Measurements from ENCODE around the gene RALGAPA1.

The RALGAPA1 gene

GRCh38 chr14:35576260-35576659, 232.8 kb downstream of the RALGAPA1 start:
- no peak overlapping the region for H3K4me3 ChIP-seq (ENCODE audit: low read length)

GRCh38 chr14:35573911-35574310, 235.2 kb downstream of the RALGAPA1 start:
- H3K4me3 ChIP-seq (ENCODE audit: low read length): no peak overlapping the region
- DNase-seq (ENCODE audit: low read depth): no peak
- no peak for TF ChIP-seq CTCF (conservative IDR thresholded peaks at IDR 0.05; ENCODE audit: low read depth, low read length)

More at GRCh38 chr14:35576260-35576659, 232.8 kb downstream of the RALGAPA1 start:
- no peak for TF ChIP-seq CTCF (conservative IDR thresholded peaks at IDR 0.05; ENCODE audit: low read depth, low read length)
- peak; percentile 35 for DNase-seq (ENCODE audit: low read depth)

- H3K4me3 ChIP-seq (ENCODE audit: low read length): no peak overlapping the region
- no peak for TF ChIP-seq CTCF (conservative IDR thresholded peaks at IDR 0.05; ENCODE audit: low read depth, low read length)
- DNase-seq (ENCODE audit: low read depth): no peak
These were observed 237.5 kb downstream of the RALGAPA1 start for GRCh38 chr14:35571598-35571997.

- no peak for DNase-seq (ENCODE audit: low read depth)
- H3K4me3 ChIP-seq (ENCODE audit: low read length): no peak overlapping the region
- TF ChIP-seq CTCF (conservative IDR thresholded peaks at IDR 0.05; ENCODE audit: low read depth, low read length): no peak
These were observed 243.1 kb downstream of the RALGAPA1 start for GRCh38 chr14:35565871-35566464.

GRCh38 chr14:35558680-35559079, 250.4 kb downstream of the RALGAPA1 start:
- no peak for DNase-seq (ENCODE audit: low read depth)
- no peak overlapping the region for H3K4me3 ChIP-seq (ENCODE audit: low read length)
- TF ChIP-seq CTCF (conservative IDR thresholded peaks at IDR 0.05; ENCODE audit: low read depth, low read length): no peak

- DNase-seq (ENCODE audit: low read depth): no peak
- H3K4me3 ChIP-seq (ENCODE audit: low read length): no peak overlapping the region
- TF ChIP-seq CTCF (conservative IDR thresholded peaks at IDR 0.05; ENCODE audit: low read depth, low read length): no peak
These were observed 251.8 kb downstream of the RALGAPA1 start for GRCh38 chr14:35557221-35557747.

GRCh38 chr14:35556548-35556947, 252.5 kb downstream of the RALGAPA1 start:
- no peak for DNase-seq (ENCODE audit: low read depth)
- H3K4me3 ChIP-seq (ENCODE audit: low read length): no peak overlapping the region
- no peak for TF ChIP-seq CTCF (conservative IDR thresholded peaks at IDR 0.05; ENCODE audit: low read depth, low read length)

Measured in retinal pigment epithelial cell (primary cell).